Neural cell (in vitro differentiated cells): ENCODE results near the gene RCAN3. TPM values are rescaled to one million over a fixed set of nuclear protein-coding genes. Genes with fewer than 3 reads are reported as not detected.
A peak's percentile ranks its signal among the peaks of the same experiment; 100 is the strongest.

Experiments used
- H2AFZ ChIP-seq: fragments of 200-600, 300-800 bp; sonication (generic), shearing (Covaris generic); 2 replicates; pipeline ENCODE4 v1.6.0; 2014; ENCODE audit warnings: low read depth, mild to moderate bottlenecking, antibody characterized with exemption, low read length, moderate library complexity
- H3F3A ChIP-seq: fragments of 200-600 bp; shearing (Covaris generic); 2 replicates; pipeline ENCODE4 v1.6.1; 2016; ENCODE audit warnings: mild to moderate bottlenecking, moderate library complexity, mixed read lengths, antibody characterized with exemption, low read length; ENCODE audit not compliant: insufficient read depth, poor library complexity, severe bottlenecking
- H3K27ac ChIP-seq: fragments of 200-600, 300-800 bp; sonication (generic), shearing (Covaris generic); 2 replicates; pipeline ENCODE4 v1.5.1; 2014; ENCODE audit warnings: mild to moderate bottlenecking, low read length, moderate library complexity
- H3K27me3 ChIP-seq: fragments of 300-800, 200-600 bp; sonication (generic), shearing (Covaris generic); 2 replicates; pipeline ENCODE4 v1.6.0; 2014; ENCODE audit warnings: mild to moderate bottlenecking, low read depth, low read length, moderate library complexity; ENCODE audit not compliant: insufficient read depth
- H3K36me3 ChIP-seq: fragments of 300-800, 200-600 bp; sonication (generic), shearing (Covaris generic); 2 replicates; pipeline ENCODE4 v1.5.1; 2014; ENCODE audit warnings: mild to moderate bottlenecking, antibody characterized with exemption, low read length, moderate library complexity; ENCODE audit not compliant: insufficient read depth
- H3K4me2 ChIP-seq: fragments of 300-800, 200-600 bp; sonication (generic), shearing (Covaris generic); 2 replicates; pipeline ENCODE4 v1.6.0; 2014; ENCODE audit warnings: mild to moderate bottlenecking, low read length
- H3K4me3 ChIP-seq: fragments of 300-800, 200-600 bp; sonication (generic), shearing (Covaris generic); 2 replicates; pipeline ENCODE4 v1.5.1; 2014; ENCODE audit warnings: mild to moderate bottlenecking, low read length, moderate library complexity
- H3K79me2 ChIP-seq: fragments of 200-600 bp; shearing (Covaris generic); replicated peaks from 2 replicates; pipeline ENCODE4 v1.6.0; 2014; ENCODE audit warnings: mild to moderate bottlenecking, low read length, moderate library complexity; ENCODE audit not compliant: insufficient read depth
- H3K9ac ChIP-seq: fragments of 300-800, 200-600 bp; sonication (generic), shearing (Covaris generic); 2 replicates; pipeline ENCODE4 v1.6.1; 2016; ENCODE audit warnings: mild to moderate bottlenecking, low read length, mixed read lengths
- H3K9me2 ChIP-seq: fragments of 200-600 bp; shearing (Covaris generic); 2 replicates; pipeline ENCODE4 v1.6.1; 2016; ENCODE audit warnings: mild to moderate bottlenecking, low read length, mixed read lengths; ENCODE audit not compliant: insufficient read depth
- H3K9me3 ChIP-seq: fragments of 200-600, 300-800 bp; sonication (generic), shearing (Covaris generic); 2 replicates; pipeline ENCODE4 v1.6.1; 2016; ENCODE audit warnings: mild to moderate bottlenecking, mixed run types, low read length, moderate library complexity, mixed read lengths
- H4K20me1 ChIP-seq: fragments of 200-600 bp; shearing (Covaris generic); 2 replicates; pipeline ENCODE4 v1.6.1; 2016; ENCODE audit warnings: mild to moderate bottlenecking, mixed run types; ENCODE audit not compliant: insufficient read depth
- CTCF ChIP-seq: fragments of 450-650 bp; IDR thresholded peaks from 2 replicates; pipeline ENCODE4 v1.5.1; 2014; ENCODE audit warnings: antibody characterized with exemption, mild to moderate bottlenecking, moderate library complexity; ENCODE audit not compliant: poor library complexity, severe bottlenecking
- EP300 ChIP-seq: fragments of 450-650 bp; conservative IDR thresholded peaks from 2 replicates; pipeline ENCODE4 v1.6.1; 2014; ENCODE audit warnings: antibody characterized with exemption, mild to moderate bottlenecking, moderate library complexity; ENCODE audit not compliant: poor library complexity, severe bottlenecking
- EZH2 ChIP-seq: fragments of 200-600, 300-800 bp; shearing (Covaris generic), sonication (generic); IDR thresholded peaks from 2 replicates; pipeline ENCODE4 v1.6.1; 2014; ENCODE audit warnings: antibody characterized with exemption, low read length, borderline replicate concordance, mild to moderate bottlenecking; ENCODE audit not compliant: insufficient read depth, poor library complexity, severe bottlenecking
- MXI1 ChIP-seq: fragments of 450-650 bp; conservative IDR thresholded peaks from 2 replicates; pipeline ENCODE4 v1.6.1; 2014; ENCODE audit warnings: antibody characterized with exemption, mild to moderate bottlenecking; ENCODE audit not compliant: poor library complexity, severe bottlenecking
- POLR2AphosphoS5 ChIP-seq: IDR thresholded peaks from 2 replicates; pipeline ENCODE4 v1.6.1; 2012
- RAD21 ChIP-seq: fragments of 450-650 bp; conservative IDR thresholded peaks from 2 replicates; pipeline ENCODE4 v1.6.1; 2014; ENCODE audit warnings: antibody characterized with exemption, mild to moderate bottlenecking, moderate library complexity
- REST ChIP-seq: IDR thresholded peaks from 2 replicates; pipeline ENCODE4 v1.6.1; 2012; ENCODE audit warnings: borderline replicate concordance
- SMC3 ChIP-seq: fragments of 450-650 bp; conservative IDR thresholded peaks from 2 replicates; pipeline ENCODE4 v1.6.1; 2014; ENCODE audit warnings: antibody characterized with exemption, mild to moderate bottlenecking, moderate library complexity; ENCODE audit not compliant: poor library complexity
- TAF1 ChIP-seq: IDR thresholded peaks from 2 replicates; pipeline ENCODE4 v1.6.1; 2012; ENCODE audit warnings: low read depth
- polyA plus RNA-seq: library from polyadenylated mRNA; depleted of rRNA; stranded (reverse); fragments of >200 nt; gene quantifications from 2 replicates; pipeline ENCODE4 v1.2.3, GENCODE V29; 2014

Gene RCAN3
- polyA plus RNA-seq, 1 donor from 2014 or later: 31.4 TPM

GRCh38 chr1:24551290-24551959, 48.8 kb downstream of the RCAN3 start:
- Histone ChIP-seq H2AFZ (no peak overlapping the region), H4K20me1 (no peaks in the 10 kb centered on the region), H3K9me3 (no peaks in the 10 kb centered on the region), H3F3A (no peaks in the 10 kb centered on the region), H3K27ac (peak overlapping the region; percentile 31), H3K4me2 (no peak overlapping the region), H3K4me3 (no peak overlapping the region), H3K27me3 (peaks cover 18% of the 10 kb centered on the region), H3K79me2 (no peaks in the 10 kb centered on the region), H3K36me3 (no peaks in the 10 kb centered on the region), H3K9ac (no peak overlapping the region), H3K9me2 (no peaks in the 10 kb centered on the region)
- no peak for TF ChIP-seq EP300
- no peak for TF ChIP-seq SMC3
- no peak for TF ChIP-seq POLR2AphosphoS5
- no peak for TF ChIP-seq TAF1
- no peak for TF ChIP-seq EZH2
- no peak for TF ChIP-seq CTCF
- TF ChIP-seq REST: no peak
- no peak for TF ChIP-seq MXI1
- TF ChIP-seq RAD21: no peak

- peaks cover 23% of the 10 kb centered on the region for H3K27me3 ChIP-seq
- no peaks in the 10 kb centered on the region for H3K79me2 ChIP-seq
- no peaks in the 10 kb centered on the region for H3F3A ChIP-seq
- H3K9me3 ChIP-seq: no peaks in the 10 kb centered on the region
- no peak overlapping the region for H3K9ac ChIP-seq
- H3K9me2 ChIP-seq: no peaks in the 10 kb centered on the region
- peak overlapping the region; percentile 35 for H3K4me2 ChIP-seq
- H3K4me3 ChIP-seq: peak overlapping the region; percentile 18
- H3K27ac ChIP-seq: peak overlapping the region; percentile 31
- TF ChIP-seq RAD21 (no peak), EZH2 (no peak), TAF1 (no peak), MXI1 (no peak), POLR2AphosphoS5 (no peak), REST (no peak), EP300 (no peak), CTCF (no peak), SMC3 (no peak)
- no peaks in the 10 kb centered on the region for H3K36me3 ChIP-seq
- peak overlapping the region; percentile 51 for H2AFZ ChIP-seq
- H4K20me1 ChIP-seq: no peaks in the 10 kb centered on the region
Measured at GRCh38 chr1:24551960-24552571, 49.4 kb downstream of the RCAN3 start.
